HEK293 (cell line): ENCODE data around the gene PRDM5.

Experiments
- TRIM28 ChIP-seq: IDR thresholded peaks from 2 replicates; pipeline ENCODE4 v1.6.1; 2011; ENCODE audit warnings: low read length, control low read depth, borderline replicate concordance
- ZBTB7A ChIP-seq: fragments of 450-650 bp; formaldehyde crosslinking; IDR thresholded peaks from 2 replicates; pipeline ENCODE4 v1.5.1; 2016; ENCODE audit warnings: low read depth, missing biosample characterization, missing genetic modification characterization
- ZNF350 ChIP-seq: fragments of 450-650 bp; formaldehyde crosslinking; IDR thresholded peaks from 2 replicates; pipeline ENCODE4 v1.5.0; 2017; ENCODE audit warnings: missing biosample characterization, mild to moderate bottlenecking, missing genetic modification characterization
- ZNF558 ChIP-seq: fragments of 450-650 bp; formaldehyde crosslinking; IDR thresholded peaks from 2 replicates; pipeline ENCODE4 v1.5.1; 2016; ENCODE audit warnings: missing biosample characterization, missing genetic modification characterization
- ZNF670 ChIP-seq: fragments of 450-650 bp; formaldehyde crosslinking; IDR thresholded peaks from 2 replicates; pipeline ENCODE4 v1.5.1; 2016; ENCODE audit warnings: missing biosample characterization, missing genetic modification characterization, low read depth
- ZNF704 ChIP-seq: fragments of 450-650 bp; formaldehyde crosslinking; IDR thresholded peaks from 2 replicates; pipeline ENCODE4 v1.5.1; 2016; ENCODE audit warnings: missing biosample characterization, missing genetic modification characterization
- ZNF792 ChIP-seq: fragments of 450-650 bp; formaldehyde crosslinking; IDR thresholded peaks from 2 replicates; pipeline ENCODE4 v1.5.1; 2016; ENCODE audit warnings: missing biosample characterization, missing genetic modification characterization
- ZNF843 ChIP-seq: fragments of 450-650 bp; formaldehyde crosslinking; IDR thresholded peaks from 2 replicates; pipeline ENCODE4 v1.5.1; 2016; ENCODE audit warnings: missing biosample characterization, missing genetic modification characterization
- TF ChIP-seq, protein P1 (sequence below): fragments of 450-650 bp; formaldehyde crosslinking; IDR thresholded peaks from 2 replicates; pipeline ENCODE4 v1.5.1; 2016; ENCODE audit warnings: missing biosample characterization, missing genetic modification characterization
- TF ChIP-seq, protein P2 (sequence below): fragments of 450-650 bp; formaldehyde crosslinking; IDR thresholded peaks from 2 replicates; pipeline ENCODE4 v1.5.1; 2016; ENCODE audit warnings: missing biosample characterization, missing genetic modification characterization, low read depth
- TF ChIP-seq, protein P3 (sequence below): fragments of 450-650 bp; formaldehyde crosslinking; IDR thresholded peaks from 2 replicates; pipeline ENCODE4 v1.5.1; 2016; ENCODE audit warnings: missing biosample characterization, missing genetic modification characterization

- TF ChIP-seq ZBTB7A (tag by site-specific recombination) (no peak), ZNF558 (no peak), ZNF704 (tag by site-specific recombination) (no peak), ZNF843 (tag by site-specific recombination) (no peak), TRIM28 (no peak), ZNF792 (no peak), ZNF350 (tag by site-specific recombination) (no peak), ZNF670 (tag by site-specific recombination) (no peak)
- TF ChIP-seq, protein P1, sequence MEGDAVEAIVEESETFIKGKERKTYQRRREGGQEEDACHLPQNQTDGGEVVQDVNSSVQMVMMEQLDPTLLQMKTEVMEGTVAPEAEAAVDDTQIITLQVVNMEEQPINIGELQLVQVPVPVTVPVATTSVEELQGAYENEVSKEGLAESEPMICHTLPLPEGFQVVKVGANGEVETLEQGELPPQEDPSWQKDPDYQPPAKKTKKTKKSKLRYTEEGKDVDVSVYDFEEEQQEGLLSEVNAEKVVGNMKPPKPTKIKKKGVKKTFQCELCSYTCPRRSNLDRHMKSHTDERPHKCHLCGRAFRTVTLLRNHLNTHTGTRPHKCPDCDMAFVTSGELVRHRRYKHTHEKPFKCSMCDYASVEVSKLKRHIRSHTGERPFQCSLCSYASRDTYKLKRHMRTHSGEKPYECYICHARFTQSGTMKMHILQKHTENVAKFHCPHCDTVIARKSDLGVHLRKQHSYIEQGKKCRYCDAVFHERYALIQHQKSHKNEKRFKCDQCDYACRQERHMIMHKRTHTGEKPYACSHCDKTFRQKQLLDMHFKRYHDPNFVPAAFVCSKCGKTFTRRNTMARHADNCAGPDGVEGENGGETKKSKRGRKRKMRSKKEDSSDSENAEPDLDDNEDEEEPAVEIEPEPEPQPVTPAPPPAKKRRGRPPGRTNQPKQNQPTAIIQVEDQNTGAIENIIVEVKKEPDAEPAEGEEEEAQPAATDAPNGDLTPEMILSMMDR: no peak
- TF ChIP-seq, protein P2, sequence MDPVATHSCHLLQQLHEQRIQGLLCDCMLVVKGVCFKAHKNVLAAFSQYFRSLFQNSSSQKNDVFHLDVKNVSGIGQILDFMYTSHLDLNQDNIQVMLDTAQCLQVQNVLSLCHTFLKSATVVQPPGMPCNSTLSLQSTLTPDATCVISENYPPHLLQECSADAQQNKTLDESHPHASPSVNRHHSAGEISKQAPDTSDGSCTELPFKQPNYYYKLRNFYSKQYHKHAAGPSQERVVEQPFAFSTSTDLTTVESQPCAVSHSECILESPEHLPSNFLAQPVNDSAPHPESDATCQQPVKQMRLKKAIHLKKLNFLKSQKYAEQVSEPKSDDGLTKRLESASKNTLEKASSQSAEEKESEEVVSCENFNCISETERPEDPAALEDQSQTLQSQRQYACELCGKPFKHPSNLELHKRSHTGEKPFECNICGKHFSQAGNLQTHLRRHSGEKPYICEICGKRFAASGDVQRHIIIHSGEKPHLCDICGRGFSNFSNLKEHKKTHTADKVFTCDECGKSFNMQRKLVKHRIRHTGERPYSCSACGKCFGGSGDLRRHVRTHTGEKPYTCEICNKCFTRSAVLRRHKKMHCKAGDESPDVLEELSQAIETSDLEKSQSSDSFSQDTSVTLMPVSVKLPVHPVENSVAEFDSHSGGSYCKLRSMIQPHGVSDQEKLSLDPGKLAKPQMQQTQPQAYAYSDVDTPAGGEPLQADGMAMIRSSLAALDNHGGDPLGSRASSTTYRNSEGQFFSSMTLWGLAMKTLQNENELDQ: no peak
- TF ChIP-seq, protein P3, sequence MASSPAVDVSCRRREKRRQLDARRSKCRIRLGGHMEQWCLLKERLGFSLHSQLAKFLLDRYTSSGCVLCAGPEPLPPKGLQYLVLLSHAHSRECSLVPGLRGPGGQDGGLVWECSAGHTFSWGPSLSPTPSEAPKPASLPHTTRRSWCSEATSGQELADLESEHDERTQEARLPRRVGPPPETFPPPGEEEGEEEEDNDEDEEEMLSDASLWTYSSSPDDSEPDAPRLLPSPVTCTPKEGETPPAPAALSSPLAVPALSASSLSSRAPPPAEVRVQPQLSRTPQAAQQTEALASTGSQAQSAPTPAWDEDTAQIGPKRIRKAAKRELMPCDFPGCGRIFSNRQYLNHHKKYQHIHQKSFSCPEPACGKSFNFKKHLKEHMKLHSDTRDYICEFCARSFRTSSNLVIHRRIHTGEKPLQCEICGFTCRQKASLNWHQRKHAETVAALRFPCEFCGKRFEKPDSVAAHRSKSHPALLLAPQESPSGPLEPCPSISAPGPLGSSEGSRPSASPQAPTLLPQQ: no peak
Observed at GRCh38 chr4:120683897-120684540, 238.5 kb downstream of the PRDM5 start.
